NT2/D1 (cell line): ENCODE results near the gene C6orf62.
"Not testable (repeated sequence)": the region's sequence is repeated elsewhere in the genome, so short reads cannot be mapped to it uniquely, and the experiment has no call there.

Source experiments
- DNase-seq: peaks from one replicate; pipeline ENCODE4 v3.0.0-alpha.2; 2011; ENCODE audit warnings: low read depth, low spot score
- H3K27me3 ChIP-seq: 2 replicates; pipeline ENCODE4 v1.6.0; 2011; ENCODE audit warnings: mild to moderate bottlenecking; ENCODE audit not compliant: insufficient read length, insufficient read depth
- H3K36me3 ChIP-seq: 2 replicates; pipeline ENCODE4 v1.6.1; 2011; ENCODE audit warnings: mild to moderate bottlenecking, low read length, mixed read lengths; ENCODE audit not compliant: insufficient read depth, insufficient read length
- H3K4me1 ChIP-seq: 2 replicates; pipeline ENCODE4 v1.5.1; 2011; ENCODE audit not compliant: insufficient read depth, insufficient read length
- H3K4me3 ChIP-seq: 2 replicates; pipeline ENCODE4 v1.5.1; 2011; ENCODE audit warnings: low read depth; ENCODE audit not compliant: insufficient read length
- H3K9ac ChIP-seq: 2 replicates; pipeline ENCODE4 v1.6.0; 2011; ENCODE audit warnings: low read depth; ENCODE audit not compliant: insufficient read length
- H3K9me3 ChIP-seq: 2 replicates; pipeline ENCODE4 v1.5.1; 2011; ENCODE audit warnings: mild to moderate bottlenecking, low read length; ENCODE audit not compliant: insufficient read depth
- SUZ12 ChIP-seq: IDR thresholded peaks from 2 replicates; pipeline ENCODE4 v1.6.1; 2011; ENCODE audit not compliant: insufficient read length, insufficient read depth; ENCODE audit errors: extremely low read depth
- YY1 ChIP-seq: IDR thresholded peaks from 2 replicates; pipeline ENCODE4 v1.6.1; 2011; ENCODE audit not compliant: insufficient read length, insufficient read depth
- ZNF274 ChIP-seq: IDR thresholded peaks from 2 replicates; pipeline ENCODE4 v1.6.1; 2011; ENCODE audit warnings: mild to moderate bottlenecking, low read depth, low read length

C6orf62 gene

DNA sequence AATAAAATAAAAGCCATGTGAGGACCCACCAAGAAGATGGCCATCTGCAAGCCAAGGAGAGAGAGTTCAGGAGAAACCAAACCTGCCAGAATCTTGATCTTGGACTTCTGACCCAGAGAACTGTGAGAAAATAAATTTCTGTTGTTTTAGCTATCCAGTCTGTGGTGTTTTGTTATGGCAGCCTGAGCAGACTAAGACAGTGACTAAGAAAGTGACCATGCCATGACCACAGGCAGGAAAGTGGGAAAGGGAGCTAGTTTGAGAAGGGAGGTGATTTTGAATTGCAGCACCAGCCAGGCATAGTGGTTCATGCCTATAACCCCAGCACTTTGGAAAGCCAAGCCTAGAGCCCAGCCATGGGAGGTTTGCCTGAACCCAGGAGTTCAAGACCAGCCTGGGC, 21.9 kb upstream of the C6orf62 start:
- H3K27me3 ChIP-seq: no peaks in the 10 kb centered on the region
- no peaks in the 10 kb centered on the region for H3K36me3 ChIP-seq
- H3K9me3 ChIP-seq: no peaks in the 10 kb centered on the region
- H3K4me3 ChIP-seq: no peak overlapping the region
- H3K9ac ChIP-seq: no peak overlapping the region
- TF ChIP-seq SUZ12 (no peak), YY1 (no peak), ZNF274 (no peak)
- no peaks in the 10 kb centered on the region for H3K4me1 ChIP-seq
- DNase-seq: no peak

DNA sequence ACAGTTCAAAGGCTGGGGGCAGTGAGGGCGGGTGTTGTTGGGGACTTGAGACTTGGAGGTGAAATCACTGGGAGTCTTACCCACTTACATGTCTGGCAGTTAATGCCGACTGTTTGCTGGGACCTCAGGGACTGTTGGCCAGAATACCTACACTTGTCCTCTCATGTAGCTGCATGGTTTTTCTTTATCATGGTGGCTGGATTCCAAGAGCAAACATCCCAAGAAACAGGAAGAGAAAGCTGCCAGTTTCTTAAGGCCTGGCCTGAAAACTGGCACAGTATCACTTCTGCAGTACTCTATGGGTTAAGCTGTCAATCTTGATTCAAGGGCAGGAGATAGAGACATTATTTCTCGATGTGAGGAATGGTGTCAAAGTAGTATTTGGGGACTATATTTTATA, 19.8 kb upstream of the C6orf62 start:
- Histone ChIP-seq H3K27me3 (no peaks in the 10 kb centered on the region), H3K9ac (no peak overlapping the region), H3K4me1 (no peaks in the 10 kb centered on the region), H3K36me3 (no peaks in the 10 kb centered on the region), H3K9me3 (no peaks in the 10 kb centered on the region), H3K4me3 (no peak overlapping the region)
- DNase-seq: no peak
- TF ChIP-seq SUZ12: no peak
- no peak for TF ChIP-seq ZNF274
- no peak for TF ChIP-seq YY1

- H3K4me1 ChIP-seq, H3K4me3 ChIP-seq, H3K9ac ChIP-seq, H3K36me3 ChIP-seq, H3K27me3 ChIP-seq, DNase-seq: not testable (repeated sequence)
- peaks cover 31% of the 10 kb centered on the region for H3K9me3 ChIP-seq
Observed at GRCh38 chr6:24734710-24735109, 15.8 kb upstream of the C6orf62 start.

DNA sequence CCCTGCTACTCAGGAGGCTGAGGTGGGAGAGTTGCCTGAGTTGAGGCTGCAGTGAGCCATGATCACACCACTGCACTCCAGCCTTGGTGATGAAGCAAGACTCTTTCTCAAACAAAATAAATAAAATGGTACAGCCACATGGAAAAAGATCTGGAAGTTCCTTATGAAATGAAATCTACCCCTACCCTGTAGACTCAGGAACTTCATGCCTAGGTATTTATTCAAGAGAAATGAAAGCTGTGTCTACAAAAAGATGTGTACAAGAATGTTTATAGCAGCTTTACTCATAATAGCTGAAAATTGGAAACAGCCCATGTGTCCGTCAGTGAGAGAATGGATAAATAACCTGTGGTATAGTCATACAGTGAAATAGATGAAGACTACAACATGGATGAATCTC, 15.2 kb upstream of the C6orf62 start:
- DNase-seq: no peak
- no peaks in the 10 kb centered on the region for H3K27me3 ChIP-seq
- H3K9ac ChIP-seq: no peak overlapping the region
- H3K4me3 ChIP-seq: no peak overlapping the region
- H3K36me3 ChIP-seq: no peaks in the 10 kb centered on the region
- H3K9me3 ChIP-seq: peaks cover 35% of the 10 kb centered on the region
- H3K4me1 ChIP-seq: no peaks in the 10 kb centered on the region
- TF ChIP-seq ZNF274 (no peak), SUZ12 (no peak), YY1 (no peak)

- not testable (repeated sequence) for H3K27me3 ChIP-seq, DNase-seq, H3K4me1 ChIP-seq, H3K9ac ChIP-seq, H3K36me3 ChIP-seq, H3K4me3 ChIP-seq
- peaks cover 35% of the 10 kb centered on the region for H3K9me3 ChIP-seq
Observed at GRCh38 chr6:24731456-24732134, 12.6 kb upstream of the C6orf62 start.

DNA sequence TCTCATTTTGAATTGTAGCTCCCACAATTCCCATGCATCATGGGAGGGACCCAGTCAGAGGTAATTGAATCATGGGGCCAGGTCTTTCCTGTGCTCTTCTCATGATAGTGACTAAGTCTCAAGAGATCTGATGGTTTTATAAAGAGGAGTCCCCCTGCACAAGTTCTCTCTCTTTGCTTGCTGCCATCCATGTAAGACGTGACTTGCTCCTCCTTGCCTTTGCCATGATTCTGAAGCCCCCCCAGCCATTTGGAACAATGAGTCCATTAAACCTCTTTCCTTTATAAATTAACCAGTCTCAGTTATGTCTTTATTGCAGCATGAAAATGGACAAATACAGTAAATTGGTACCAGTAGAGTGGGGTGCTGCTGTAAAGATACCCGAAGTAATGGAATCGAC, 11.7 kb upstream of the C6orf62 start:
- DNase-seq, H3K9ac ChIP-seq, H3K4me1 ChIP-seq, H3K36me3 ChIP-seq, H3K4me3 ChIP-seq, H3K27me3 ChIP-seq: not testable (repeated sequence)
- peaks cover 35% of the 10 kb centered on the region for H3K9me3 ChIP-seq

- Histone ChIP-seq H3K4me1 (no peaks in the 10 kb centered on the region), H3K4me3 (no peak overlapping the region), H3K9ac (no peak overlapping the region), H3K9me3 (no peaks in the 10 kb centered on the region), H3K36me3 (peaks cover 13% of the 10 kb centered on the region), H3K27me3 (no peaks in the 10 kb centered on the region)
- no peak for DNase-seq
- TF ChIP-seq SUZ12 (no peak), YY1 (no peak), ZNF274 (no peak)
Observed at GRCh38 chr6:24723270-24723669, 4.3 kb upstream of the C6orf62 start.

- peak overlapping the region; percentile 95 for H3K9ac ChIP-seq
Observed at GRCh38 chr6:24721461-24722215, 2.7 kb upstream of the C6orf62 start.

More at GRCh38 chr6:24721461-24722215, 2.7 kb upstream of the C6orf62 start:
- H3K4me3 ChIP-seq: peak overlapping the region; percentile 60
- TF ChIP-seq ZNF274: no peak
- TF ChIP-seq YY1: no peak
- TF ChIP-seq SUZ12: no peak
- DNase-seq: no peak
- no peaks in the 10 kb centered on the region for H3K27me3 ChIP-seq
- H3K9me3 ChIP-seq: no peaks in the 10 kb centered on the region
- peaks cover 27% of the 10 kb centered on the region for H3K36me3 ChIP-seq
- H3K4me1 ChIP-seq: no peaks in the 10 kb centered on the region
